GM21390 (cell line): Measurements from ENCODE around the gene GRAMD1B.

Experiments used
- ATAC-seq: cut with Tn5 transposase; IDR thresholded peaks from one replicate; pipeline ENCODE4 v1.9.1; 2021; ENCODE audit not compliant: unreplicated experiment

The GRAMD1B gene

GRCh38 chr11:123473941-123474677, 44.0 kb downstream of the GRAMD1B start:
- no peak for ATAC-seq

- no peak for ATAC-seq
Observed at GRCh38 chr11:123474994-123475393, 44.9 kb downstream of the GRAMD1B start.

- ATAC-seq, result no peak
Observed at GRCh38 chr11:123475469-123475868, 45.4 kb downstream of the GRAMD1B start.

- ATAC-seq, result no peak
Observed at GRCh38 chr11:123477205-123477907, 47.3 kb downstream of the GRAMD1B start.

- peak; percentile 9 for ATAC-seq
Observed at GRCh38 chr11:123478352-123478987, 48.4 kb downstream of the GRAMD1B start.

- ATAC-seq, result peak; percentile 59
Observed at GRCh38 chr11:123479048-123479837, 49.2 kb downstream of the GRAMD1B start.

- no peak for ATAC-seq
Observed at GRCh38 chr11:123480290-123480815, 50.3 kb downstream of the GRAMD1B start.

GRCh38 chr11:123480882-123481281, 50.8 kb downstream of the GRAMD1B start:
- no peak for ATAC-seq

- ATAC-seq, result no peak
Observed at GRCh38 chr11:123481640-123482039, 51.6 kb downstream of the GRAMD1B start.

- no peak for ATAC-seq
Observed at GRCh38 chr11:123482218-123482617, 52.1 kb downstream of the GRAMD1B start.

- no peak for ATAC-seq
Observed at GRCh38 chr11:123483058-123483457, 53.0 kb downstream of the GRAMD1B start.

- no peak for ATAC-seq
Observed at GRCh38 chr11:123483466-123483865, 53.4 kb downstream of the GRAMD1B start.

- ATAC-seq, result peak; percentile 35
Observed at GRCh38 chr11:123484448-123484847, 54.4 kb downstream of the GRAMD1B start.

GRCh38 chr11:123487157-123487744, 57.2 kb downstream of the GRAMD1B start:
- no peak for ATAC-seq

- no peak for ATAC-seq
Observed at GRCh38 chr11:123490527-123490926, 60.5 kb downstream of the GRAMD1B start.

GRCh38 chr11:123491241-123491640, 61.2 kb downstream of the GRAMD1B start:
- no peak for ATAC-seq

GRCh38 chr11:123493349-123494063, 63.4 kb downstream of the GRAMD1B start:
- no peak for ATAC-seq

GRCh38 chr11:123494195-123495050, 64.4 kb downstream of the GRAMD1B start:
- no peak for ATAC-seq

- no peak for ATAC-seq
Observed at GRCh38 chr11:123504401-123504800, 74.3 kb downstream of the GRAMD1B start.
